Measurements from ENCODE around the gene PKMYT1. TPM values are rescaled to one million over a fixed set of nuclear protein-coding genes. Genes with fewer than 3 reads are reported as not detected.

Gene PKMYT1
- total RNA-seq, 1 donor from 2014 or later = 4.3 TPM

DNA sequence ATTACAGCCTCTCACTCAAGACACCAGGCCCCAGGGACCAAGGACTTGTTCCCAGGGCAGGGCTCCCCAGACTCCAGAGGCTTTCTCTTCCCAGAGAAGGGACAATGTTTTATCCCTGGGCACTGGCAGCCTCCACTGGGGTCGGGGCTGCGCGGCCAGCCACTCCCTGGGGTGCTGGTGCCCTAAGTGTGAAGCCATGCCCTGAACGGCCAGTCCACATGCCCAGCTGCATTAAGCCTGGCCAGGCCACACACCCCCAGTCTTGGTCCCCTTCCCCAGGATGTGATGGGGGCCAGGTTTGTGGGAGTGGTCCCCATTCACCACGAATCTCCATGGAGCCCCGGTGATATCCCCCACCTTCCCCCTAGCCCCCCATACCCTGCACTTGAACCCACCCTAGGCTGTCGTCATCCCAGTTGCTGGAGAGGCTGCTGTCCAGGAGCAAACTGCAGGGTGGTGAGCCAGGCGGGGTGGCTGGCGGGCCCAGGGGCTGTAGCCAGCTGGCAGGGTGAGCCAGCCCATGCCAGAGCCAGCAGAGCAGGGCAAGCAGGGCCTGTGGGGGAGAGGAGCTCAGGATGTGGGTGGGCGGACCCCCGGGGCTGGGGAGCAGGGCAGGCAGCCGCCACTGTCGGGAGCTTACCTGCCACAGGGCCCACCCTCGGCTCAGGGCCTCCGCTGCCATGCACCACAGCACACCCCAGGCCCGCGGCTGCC lies 6.5 kb downstream of the PKMYT1 start:
- Mint-ChIP-seq H3K27me3 (peaks cover 5% of the 10 kb centered on the region), H3K4me1 (peaks cover 4% of the 10 kb centered on the region), H3K9me3 (no peaks in the 10 kb centered on the region), H3K4me3 (no peak overlapping the region), H3K36me3 (ENCODE audit: low read depth) (no peaks in the 10 kb centered on the region), H3K27ac (no peak overlapping the region)
- ChIA-PET POLR2A (interaction anchor here (1.3 kb wide), 1 partner anchor 62 kb away, joined by 4 read pairs; the partner anchor contains the start of gene FLYWCH1), CTCF (no interaction called here)
- DNase-seq (no peak), ATAC-seq (ENCODE audit: low read depth) (no peak)
- intact Hi-C loops (cut with micrococcal nuclease) = no loop called here
- TF ChIP-seq, protein P1, sequence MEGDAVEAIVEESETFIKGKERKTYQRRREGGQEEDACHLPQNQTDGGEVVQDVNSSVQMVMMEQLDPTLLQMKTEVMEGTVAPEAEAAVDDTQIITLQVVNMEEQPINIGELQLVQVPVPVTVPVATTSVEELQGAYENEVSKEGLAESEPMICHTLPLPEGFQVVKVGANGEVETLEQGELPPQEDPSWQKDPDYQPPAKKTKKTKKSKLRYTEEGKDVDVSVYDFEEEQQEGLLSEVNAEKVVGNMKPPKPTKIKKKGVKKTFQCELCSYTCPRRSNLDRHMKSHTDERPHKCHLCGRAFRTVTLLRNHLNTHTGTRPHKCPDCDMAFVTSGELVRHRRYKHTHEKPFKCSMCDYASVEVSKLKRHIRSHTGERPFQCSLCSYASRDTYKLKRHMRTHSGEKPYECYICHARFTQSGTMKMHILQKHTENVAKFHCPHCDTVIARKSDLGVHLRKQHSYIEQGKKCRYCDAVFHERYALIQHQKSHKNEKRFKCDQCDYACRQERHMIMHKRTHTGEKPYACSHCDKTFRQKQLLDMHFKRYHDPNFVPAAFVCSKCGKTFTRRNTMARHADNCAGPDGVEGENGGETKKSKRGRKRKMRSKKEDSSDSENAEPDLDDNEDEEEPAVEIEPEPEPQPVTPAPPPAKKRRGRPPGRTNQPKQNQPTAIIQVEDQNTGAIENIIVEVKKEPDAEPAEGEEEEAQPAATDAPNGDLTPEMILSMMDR (IDR thresholded peaks at IDR 0.05) = no peak

DNA sequence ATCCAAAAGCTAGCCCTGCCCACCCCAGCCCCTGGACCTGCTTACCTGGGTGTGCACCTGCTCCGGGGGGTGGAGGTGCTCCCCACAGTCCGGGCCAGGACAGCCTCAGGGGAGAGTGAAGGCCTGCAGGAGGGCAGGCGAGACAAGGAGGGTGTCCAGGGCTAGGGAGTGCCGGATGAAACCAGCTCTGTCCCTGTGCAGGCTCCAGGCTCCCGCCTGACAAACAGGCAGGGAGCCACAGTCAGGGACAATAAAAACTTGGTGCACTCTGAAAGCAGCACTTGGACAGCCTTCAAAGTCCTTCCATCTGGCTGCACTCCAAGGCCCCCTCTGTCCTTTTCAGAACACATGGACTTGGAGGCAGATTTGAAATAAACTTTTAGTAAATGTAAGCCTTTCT lies 7.2 kb downstream of the PKMYT1 start:
- Mint-ChIP-seq H3K9me3 (no peaks in the 10 kb centered on the region), H3K27me3 (peaks cover 9% of the 10 kb centered on the region), H3K27ac (no peak overlapping the region), H3K36me3 (ENCODE audit: low read depth) (no peaks in the 10 kb centered on the region), H3K4me1 (peaks cover 10% of the 10 kb centered on the region), H3K4me3 (no peak overlapping the region)
- CTCF ChIA-PET = no interaction called here
- POLR2A ChIA-PET = no interaction called here
- intact Hi-C loops (cut with micrococcal nuclease) = no loop called here
- no peak for DNase-seq
- ATAC-seq (ENCODE audit: low read depth) = no peak
- TF ChIP-seq, protein P1 (IDR thresholded peaks at IDR 0.05) = no peak

DNA sequence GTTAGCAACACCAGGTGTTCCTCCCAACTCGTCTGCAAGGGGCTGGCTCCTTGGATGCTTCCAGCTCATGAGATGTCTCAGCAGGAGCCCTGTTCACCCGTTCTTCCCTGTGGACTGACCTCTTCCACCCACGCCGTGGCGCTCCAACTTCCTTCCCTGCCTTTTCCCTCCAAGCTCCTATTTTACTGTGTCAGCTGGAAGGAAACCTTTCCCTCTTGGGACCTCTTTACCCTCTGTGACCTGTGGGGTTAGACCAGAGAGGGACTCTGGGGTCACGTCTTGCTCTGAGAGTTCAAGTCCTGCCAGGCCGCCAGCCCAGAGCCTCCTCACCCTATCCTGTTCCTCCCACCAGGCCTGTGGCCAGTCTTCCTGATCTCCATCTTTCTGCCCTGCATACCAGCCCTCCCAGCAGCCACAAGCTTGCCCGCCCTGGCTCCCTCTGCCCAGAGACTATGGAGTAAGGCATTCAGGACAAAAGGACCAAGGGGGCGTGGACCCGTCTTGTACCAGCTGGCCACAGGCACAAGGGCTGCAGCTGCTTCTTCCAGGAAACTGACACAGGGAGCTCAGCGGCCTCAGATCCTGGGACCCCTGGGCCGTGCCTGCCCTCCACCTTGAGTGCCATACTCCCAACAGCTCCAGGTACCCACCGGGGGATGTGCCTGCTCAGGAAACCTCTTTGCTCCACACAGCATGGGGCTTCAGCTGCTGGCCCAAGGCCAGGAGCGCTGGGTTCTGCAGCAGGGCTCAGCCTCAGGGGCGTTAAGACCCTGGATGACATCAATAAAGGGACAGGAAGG lies 8.1 kb downstream of the PKMYT1 start:
- CTCF ChIA-PET = no interaction called here
- Mint-ChIP-seq H3K4me1 (peaks cover 13% of the 10 kb centered on the region), H3K27ac (no peak overlapping the region), H3K27me3 (peaks cover 12% of the 10 kb centered on the region), H3K36me3 (ENCODE audit: low read depth) (no peaks in the 10 kb centered on the region), H3K4me3 (peak overlapping the region; percentile 26), H3K9me3 (no peaks in the 10 kb centered on the region)
- ATAC-seq (ENCODE audit: low read depth) (no peak), DNase-seq (no peak)
- TF ChIP-seq, protein P1 (IDR thresholded peaks at IDR 0.05) = no peak
- POLR2A ChIA-PET = interaction anchor here (0.7 to 1.4 kb wide), 2 partner anchors 8 to 162 kb away, joined by 3 to 4 read pairs; partner anchors contain the start of genes PKMYT1 and ZNF213
- intact Hi-C loops (cut with micrococcal nuclease) = no loop called here

DNA sequence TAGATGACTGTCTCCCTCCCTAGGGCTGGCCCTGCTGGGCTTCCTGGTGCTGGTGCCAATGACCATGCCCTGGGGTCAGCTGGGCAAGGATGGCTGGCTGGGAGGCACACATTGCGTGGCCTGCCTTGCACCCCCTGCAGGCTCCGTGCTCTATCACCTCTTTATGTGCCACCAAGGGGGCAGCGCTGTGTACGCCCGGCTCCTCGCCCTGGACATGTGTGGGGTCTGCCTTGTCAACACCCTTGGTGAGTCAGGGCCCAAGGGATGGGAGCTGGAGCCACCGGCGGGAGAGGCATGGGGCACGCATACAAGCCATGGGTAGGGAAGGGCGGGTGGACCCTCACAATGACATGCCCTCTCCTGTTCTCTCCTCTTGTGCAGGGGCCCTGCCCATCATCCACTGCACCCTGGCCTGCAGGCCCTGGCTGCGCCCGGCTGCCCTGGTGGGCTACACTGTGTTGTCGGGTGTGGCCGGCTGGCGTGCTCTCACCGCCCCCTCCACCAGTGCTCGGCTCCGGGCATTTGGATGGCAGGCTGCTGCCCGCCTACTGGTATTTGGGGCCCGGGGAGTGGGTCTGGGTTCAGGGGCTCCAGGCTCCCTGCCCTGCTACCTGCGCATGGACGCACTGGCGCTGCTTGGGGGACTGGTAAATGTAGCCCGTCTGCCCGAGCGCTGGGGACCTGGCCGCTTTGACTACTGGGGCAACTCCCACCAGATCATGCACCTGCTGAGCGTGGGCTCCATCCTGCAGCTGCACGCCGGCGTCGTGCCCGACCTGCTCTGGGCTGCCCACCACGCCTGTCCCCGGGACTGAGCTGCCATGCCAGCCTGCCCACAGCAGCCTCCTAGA lies 8.9 kb downstream of the PKMYT1 start:
- POLR2A ChIA-PET = interaction anchor here (1.4 kb wide), 1 partner anchor 9 kb away, joined by 4 read pairs; the partner anchor contains the start of gene PKMYT1
- no peaks in the 10 kb centered on the region for H3K9me3 Mint-ChIP-seq
- peaks cover 13% of the 10 kb centered on the region for H3K4me1 Mint-ChIP-seq
- H3K27me3 Mint-ChIP-seq = peaks cover 12% of the 10 kb centered on the region
- H3K4me3 Mint-ChIP-seq = peak overlapping the region; percentile 55
- H3K36me3 Mint-ChIP-seq (ENCODE audit: low read depth) = no peaks in the 10 kb centered on the region
- CTCF ChIA-PET = no interaction called here
- DNase-seq = no peak
- intact Hi-C loops (cut with micrococcal nuclease) = no loop called here
- TF ChIP-seq, protein P1 (IDR thresholded peaks at IDR 0.05) = no peak
- ATAC-seq (ENCODE audit: low read depth) = no peak
- no peak overlapping the region for H3K27ac Mint-ChIP-seq

Measured in activated B cell treated with CpG ODN at 0.5 μM for 24 hours (primary cell).